ENCODE results near the gene POLR3C. TPM values are rescaled to one million over a fixed set of nuclear protein-coding genes. Genes with fewer than 3 reads are reported as not detected.
A peak's percentile ranks its signal among the peaks of the same experiment; 100 is the strongest.

Gene POLR3C, protein sequence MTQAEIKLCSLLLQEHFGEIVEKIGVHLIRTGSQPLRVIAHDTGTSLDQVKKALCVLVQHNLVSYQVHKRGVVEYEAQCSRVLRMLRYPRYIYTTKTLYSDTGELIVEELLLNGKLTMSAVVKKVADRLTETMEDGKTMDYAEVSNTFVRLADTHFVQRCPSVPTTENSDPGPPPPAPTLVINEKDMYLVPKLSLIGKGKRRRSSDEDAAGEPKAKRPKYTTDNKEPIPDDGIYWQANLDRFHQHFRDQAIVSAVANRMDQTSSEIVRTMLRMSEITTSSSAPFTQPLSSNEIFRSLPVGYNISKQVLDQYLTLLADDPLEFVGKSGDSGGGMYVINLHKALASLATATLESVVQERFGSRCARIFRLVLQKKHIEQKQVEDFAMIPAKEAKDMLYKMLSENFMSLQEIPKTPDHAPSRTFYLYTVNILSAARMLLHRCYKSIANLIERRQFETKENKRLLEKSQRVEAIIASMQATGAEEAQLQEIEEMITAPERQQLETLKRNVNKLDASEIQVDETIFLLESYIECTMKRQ
- 32.5 to 34.2 TPM (median 33.5 TPM) in 3 replicates for total RNA-seq

DNA sequence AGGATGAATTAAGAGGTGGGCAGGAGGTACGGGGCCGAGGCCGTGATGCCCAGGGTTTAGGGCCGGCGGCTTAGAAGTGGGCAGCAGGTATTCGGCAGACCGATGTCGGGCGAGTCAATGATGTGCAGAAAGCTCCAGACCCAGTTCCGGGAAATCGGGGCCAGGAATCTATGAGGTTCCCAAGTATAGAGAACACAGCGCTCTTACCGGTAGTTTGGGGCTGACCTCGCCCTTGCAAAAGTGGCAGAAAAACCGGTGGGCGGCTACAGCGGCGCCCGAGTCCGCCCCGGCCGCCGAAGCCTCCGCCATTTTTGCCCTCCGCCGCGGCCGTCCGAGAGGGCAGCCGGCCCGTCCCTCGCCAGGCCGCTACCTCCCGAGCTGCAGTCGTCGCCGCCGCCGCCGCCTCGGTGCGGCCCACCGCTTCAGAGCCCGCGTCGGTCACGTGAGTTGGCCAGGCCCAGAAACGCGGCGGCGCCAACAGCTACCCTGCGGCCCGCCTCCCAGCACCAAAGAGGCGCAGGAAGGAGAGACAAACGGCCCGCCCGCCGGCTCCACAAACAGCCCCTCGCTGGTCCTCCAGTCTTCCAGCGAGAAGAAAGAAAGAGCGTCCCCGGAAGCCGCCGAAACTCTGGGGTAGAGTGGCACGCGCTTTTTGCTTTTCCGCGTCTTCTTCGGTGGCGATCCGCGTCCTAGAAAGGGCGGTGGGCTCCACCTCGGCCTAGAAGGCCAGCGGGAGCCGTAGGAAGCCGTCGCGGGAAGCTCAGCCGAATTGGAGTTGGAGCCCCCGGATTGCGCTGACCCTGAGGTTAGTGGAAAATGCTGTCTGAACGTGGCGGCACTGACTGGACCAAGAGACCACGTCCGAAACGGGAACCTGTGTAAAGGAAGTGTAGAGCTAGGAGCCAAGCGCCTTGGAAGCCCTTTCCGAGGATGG, at the start of gene POLR3C, which contains the start of gene RNF115:
POLR3C (plus strand) TSS at position 636 of the 934 bp plus-strand sequence. CDS start 1,577 bp downstream, outside the sequence.
RNF115 (minus strand) TSS at position 531 of the 934 bp plus-strand sequence; CDS start at position 309, 222 bp downstream.
- H3K27ac Mint-ChIP-seq = peak within 1 kb of the TSS; percentile 99
- TF ChIP-seq, protein P1, sequence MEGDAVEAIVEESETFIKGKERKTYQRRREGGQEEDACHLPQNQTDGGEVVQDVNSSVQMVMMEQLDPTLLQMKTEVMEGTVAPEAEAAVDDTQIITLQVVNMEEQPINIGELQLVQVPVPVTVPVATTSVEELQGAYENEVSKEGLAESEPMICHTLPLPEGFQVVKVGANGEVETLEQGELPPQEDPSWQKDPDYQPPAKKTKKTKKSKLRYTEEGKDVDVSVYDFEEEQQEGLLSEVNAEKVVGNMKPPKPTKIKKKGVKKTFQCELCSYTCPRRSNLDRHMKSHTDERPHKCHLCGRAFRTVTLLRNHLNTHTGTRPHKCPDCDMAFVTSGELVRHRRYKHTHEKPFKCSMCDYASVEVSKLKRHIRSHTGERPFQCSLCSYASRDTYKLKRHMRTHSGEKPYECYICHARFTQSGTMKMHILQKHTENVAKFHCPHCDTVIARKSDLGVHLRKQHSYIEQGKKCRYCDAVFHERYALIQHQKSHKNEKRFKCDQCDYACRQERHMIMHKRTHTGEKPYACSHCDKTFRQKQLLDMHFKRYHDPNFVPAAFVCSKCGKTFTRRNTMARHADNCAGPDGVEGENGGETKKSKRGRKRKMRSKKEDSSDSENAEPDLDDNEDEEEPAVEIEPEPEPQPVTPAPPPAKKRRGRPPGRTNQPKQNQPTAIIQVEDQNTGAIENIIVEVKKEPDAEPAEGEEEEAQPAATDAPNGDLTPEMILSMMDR (IDR thresholded peaks at IDR 0.05; ENCODE audit: unreplicated experiment) = no peak
- H3K36me3 Mint-ChIP-seq = peaks cover 19% of the 10 kb centered on the region
- H3K9me3 Mint-ChIP-seq = no peaks in the 10 kb centered on the region
- H3K4me3 Mint-ChIP-seq = peak within 1 kb of the TSS; percentile 94
- H3K4me1 Mint-ChIP-seq = peaks cover 21% of the 10 kb centered on the region
- H3K27me3 Mint-ChIP-seq (ENCODE audit: low read depth) = no peaks in the 10 kb centered on the region
- DNase-seq (ENCODE audit: low spot score in 2 of 2, unreplicated experiment in 2 of 2) = peak; percentile 79 to 88

DNA sequence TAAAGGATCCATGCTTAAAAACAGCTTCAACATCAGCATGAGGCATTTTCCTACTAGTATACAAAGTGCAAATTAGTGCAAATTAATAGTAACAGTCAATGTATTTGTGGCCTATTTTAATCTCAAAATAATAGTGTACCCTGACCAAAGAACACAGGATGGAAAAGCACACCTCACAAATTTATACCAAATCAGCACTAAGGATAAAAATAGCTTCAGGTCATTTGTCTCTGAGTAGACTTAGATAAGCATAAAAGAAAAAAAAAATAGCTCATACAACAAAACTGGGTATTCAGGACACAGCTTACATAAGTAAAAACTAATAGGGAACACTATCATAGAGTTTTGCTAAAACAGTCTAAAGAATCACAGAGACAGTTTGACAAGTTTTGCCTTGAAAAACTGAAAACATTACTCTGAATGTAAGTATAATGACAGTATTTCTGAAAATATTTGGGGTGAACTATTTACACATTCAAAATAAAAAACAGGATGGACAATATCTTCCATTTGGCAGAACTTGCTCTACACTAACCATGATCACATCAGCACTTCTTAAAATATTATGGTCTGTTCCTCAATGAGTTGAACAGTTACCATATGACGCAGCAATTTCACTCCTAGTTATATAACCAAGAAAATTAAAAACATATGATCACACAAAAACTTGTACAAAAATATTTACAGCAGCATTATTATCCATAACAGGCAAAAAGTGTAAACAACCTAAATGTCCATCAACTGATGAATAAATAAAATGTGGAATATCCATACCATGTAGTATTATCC, 46.4 kb upstream of the POLR3C start:
- TF ChIP-seq, protein P1 (IDR thresholded peaks at IDR 0.05; ENCODE audit: unreplicated experiment) = no peak
- Mint-ChIP-seq H3K36me3 (peaks cover 19% of the 10 kb centered on the region), H3K4me3 (no peak overlapping the region), H3K27ac (peak overlapping the region; percentile 31), H3K9me3 (peaks cover 9% of the 10 kb centered on the region), H3K27me3 (ENCODE audit: low read depth) (no peaks in the 10 kb centered on the region), H3K4me1 (no peaks in the 10 kb centered on the region)
- DNase-seq (ENCODE audit: low spot score in 2 of 2, unreplicated experiment in 2 of 2) = no peak

DNA sequence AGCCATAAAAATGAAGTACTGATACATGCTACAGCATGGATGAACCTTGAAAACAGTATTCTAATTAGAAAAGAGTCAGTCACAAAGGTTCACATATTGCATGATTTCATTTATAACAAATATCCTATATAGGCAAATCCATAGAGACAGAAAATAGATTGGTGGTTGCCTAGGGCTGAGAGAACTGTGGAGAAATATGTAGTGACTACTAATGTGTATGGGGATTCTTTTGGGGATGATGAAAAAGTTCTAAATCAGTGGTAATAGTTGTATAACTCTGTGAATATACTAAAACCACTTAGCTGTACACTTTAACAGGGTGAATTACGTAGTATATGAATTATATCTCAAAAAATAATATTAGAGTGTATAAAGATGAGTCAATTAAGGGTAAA, 45.9 kb upstream of the POLR3C start:
- Mint-ChIP-seq H3K9me3 (peaks cover 3% of the 10 kb centered on the region), H3K27ac (no peak overlapping the region), H3K4me1 (no peaks in the 10 kb centered on the region), H3K36me3 (peaks cover 15% of the 10 kb centered on the region), H3K4me3 (no peak overlapping the region), H3K27me3 (ENCODE audit: low read depth) (no peaks in the 10 kb centered on the region)
- TF ChIP-seq, protein P1 (IDR thresholded peaks at IDR 0.05; ENCODE audit: unreplicated experiment) = no peak
- DNase-seq (ENCODE audit: low spot score in 2 of 2, unreplicated experiment in 2 of 2) = no peak

DNA sequence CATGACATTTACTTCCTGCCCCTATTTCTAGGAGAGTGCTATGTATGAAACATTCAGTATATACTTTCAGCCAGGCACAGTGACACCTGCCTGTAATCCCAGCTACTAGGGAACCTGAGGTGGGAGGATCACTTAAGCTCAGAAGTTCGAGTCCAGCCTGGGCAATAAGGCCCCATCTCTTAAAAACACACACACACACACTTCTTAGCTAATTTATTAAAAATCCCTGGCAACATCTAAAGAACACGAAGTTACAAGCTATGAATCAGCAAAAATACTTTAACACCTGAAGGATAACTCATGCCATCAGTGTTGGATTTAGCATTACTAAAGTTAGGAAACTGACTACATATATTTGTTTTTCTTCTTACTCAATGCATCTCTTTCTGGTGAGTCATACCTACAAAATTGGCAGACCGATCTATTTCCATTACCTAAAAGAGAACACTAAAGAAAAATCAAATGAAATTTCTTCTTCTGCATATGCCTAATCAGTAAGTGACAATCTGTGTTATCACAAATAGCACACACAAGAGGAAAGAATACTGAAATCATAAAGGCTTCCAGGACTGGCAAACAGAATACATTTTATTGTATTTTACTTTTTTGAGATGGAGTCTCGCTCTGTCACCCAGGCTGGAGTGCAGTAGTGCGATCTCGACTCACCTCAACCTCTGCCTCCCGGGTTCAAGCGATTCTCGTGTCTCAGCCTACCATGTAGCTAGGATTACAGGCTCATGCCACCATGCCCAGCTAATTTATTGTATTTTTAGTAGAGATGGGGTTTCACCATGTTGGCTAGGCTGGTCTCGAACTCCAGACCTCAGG, 41.5 kb upstream of the POLR3C start:
- Mint-ChIP-seq H3K4me1 (no peaks in the 10 kb centered on the region), H3K4me3 (no peak overlapping the region), H3K27me3 (ENCODE audit: low read depth) (no peaks in the 10 kb centered on the region), H3K36me3 (peaks cover 4% of the 10 kb centered on the region), H3K9me3 (no peaks in the 10 kb centered on the region), H3K27ac (peak overlapping the region; percentile 49)
- DNase-seq (ENCODE audit: low spot score in 2 of 2, unreplicated experiment in 2 of 2) = no peak
- TF ChIP-seq, protein P1 (IDR thresholded peaks at IDR 0.05; ENCODE audit: unreplicated experiment) = no peak

Data from mesothelial cell of epicardium (in vitro differentiated cells).